ENCODE data around the gene QSOX2.

QSOX2 gene

GRCh38 chr9:136262671-136263178 lies 17.1 kb upstream of the QSOX2 start:
- H3K4me3 ChIP-seq (ENCODE audit: low read depth, low read length) = no peak overlapping the region
- TF ChIP-seq CTCF (IDR thresholded peaks at IDR 0.05; ENCODE audit: control insufficient read depth, extremely low read depth, insufficient read depth) = no peak
- DNase-seq (ENCODE audit: low read depth) = no peak

GRCh38 chr9:136261686-136262430 lies 16.2 kb upstream of the QSOX2 start:
- no peak overlapping the region for H3K4me3 ChIP-seq (ENCODE audit: low read depth, low read length)
- TF ChIP-seq CTCF (IDR thresholded peaks at IDR 0.05; ENCODE audit: control insufficient read depth, extremely low read depth, insufficient read depth) = no peak
- no peak for DNase-seq (ENCODE audit: low read depth)

- H3K4me3 ChIP-seq (ENCODE audit: low read depth, low read length) = no peak overlapping the region
- no peak for TF ChIP-seq CTCF (IDR thresholded peaks at IDR 0.05; ENCODE audit: control insufficient read depth, extremely low read depth, insufficient read depth)
- no peak for DNase-seq (ENCODE audit: low read depth)
Measured at GRCh38 chr9:136260936-136261472, 15.4 kb upstream of the QSOX2 start.

GRCh38 chr9:136260521-136260920 lies 14.9 kb upstream of the QSOX2 start:
- H3K4me3 ChIP-seq (ENCODE audit: low read depth, low read length) = no peak overlapping the region
- no peak for TF ChIP-seq CTCF (IDR thresholded peaks at IDR 0.05; ENCODE audit: control insufficient read depth, extremely low read depth, insufficient read depth)
- no peak for DNase-seq (ENCODE audit: low read depth)

GRCh38 chr9:136259836-136260235 lies 14.2 kb upstream of the QSOX2 start:
- TF ChIP-seq CTCF (IDR thresholded peaks at IDR 0.05; ENCODE audit: control insufficient read depth, extremely low read depth, insufficient read depth) = no peak
- no peak for DNase-seq (ENCODE audit: low read depth)
- no peak overlapping the region for H3K4me3 ChIP-seq (ENCODE audit: low read depth, low read length)

GRCh38 chr9:136259517-136259813 lies 13.9 kb upstream of the QSOX2 start:
- DNase-seq (ENCODE audit: low read depth) = no peak
- no peak for TF ChIP-seq CTCF (IDR thresholded peaks at IDR 0.05; ENCODE audit: control insufficient read depth, extremely low read depth, insufficient read depth)
- no peak overlapping the region for H3K4me3 ChIP-seq (ENCODE audit: low read depth, low read length)
